HepG2 (cell line): ENCODE results near the gene SPAG7. TPM values are rescaled to one million over a fixed set of nuclear protein-coding genes. Genes with fewer than 3 reads are reported as not detected.

Source experiments
- CREM ChIP-seq, 2 experiments: sonication (generic) in 1 of 2; formaldehyde crosslinking in 1 of 2; IDR thresholded peaks; 2 replicates each; pipeline versions ENCODE4 v1.4.0 to v1.6.1; 2016 to 2020; ENCODE audit warnings: antibody characterized with exemption in 1 of 2, mild to moderate bottlenecking in 1 of 2, missing genetic modification reagents in 1 of 2
- DR1 ChIP-seq: sonication (generic); formaldehyde crosslinking; IDR thresholded peaks from 2 replicates; pipeline ENCODE4 v1.8.0; 2021; ENCODE audit warnings: mild to moderate bottlenecking, missing genetic modification reagents, inconsistent platforms
- HMG20A ChIP-seq: IDR thresholded peaks from 2 replicates; pipeline ENCODE4 v1.6.1; 2016; ENCODE audit warnings: borderline replicate concordance
- HNRNPLL ChIP-seq: fragments of 200-400 bp; formaldehyde crosslinking; IDR thresholded peaks from 2 replicates; pipeline ENCODE4 v1.6.1; 2017; ENCODE audit warnings: mild to moderate bottlenecking, low read depth, low read length; ENCODE audit not compliant: poor library complexity, severe bottlenecking
- MAFK ChIP-seq, 2 experiments: IDR thresholded peaks in 1 of 2; conservative IDR thresholded peaks in 1 of 2; 2 replicates each; pipeline ENCODE4 v1.6.1; 2011; ENCODE audit warnings: improper control_type of control experiment in 2 of 2, low read length in 2 of 2
- MTA3 ChIP-seq: sonication (generic); formaldehyde crosslinking; IDR thresholded peaks from 2 replicates; pipeline ENCODE4 v1.4.0; 2020; ENCODE audit warnings: missing genetic modification reagents
- NCOA1 ChIP-seq: sonication (generic); formaldehyde crosslinking; IDR thresholded peaks from 2 replicates; pipeline ENCODE4 v1.9.0; 2021; ENCODE audit warnings: missing genetic modification reagents
- REST ChIP-seq, 2 experiments: IDR thresholded peaks; 2 replicates each; pipeline ENCODE4 v1.6.1; 2011 to 2012; ENCODE audit warnings: low read length in 2 of 2, borderline replicate concordance in 1 of 2, low read depth in 1 of 2, mild to moderate bottlenecking in 1 of 2, moderate library complexity in 1 of 2
- SIX4 ChIP-seq: sonication (generic); formaldehyde crosslinking; IDR thresholded peaks from 2 replicates; pipeline ENCODE4 v1.4.0; 2020; ENCODE audit warnings: missing genetic modification reagents
- SP4 ChIP-seq: sonication (generic); formaldehyde crosslinking; IDR thresholded peaks from 2 replicates; pipeline ENCODE4 v1.8.1; 2023; ENCODE audit warnings: mild to moderate bottlenecking, missing genetic modification reagents
- THRA ChIP-seq: sonication (generic); formaldehyde crosslinking; IDR thresholded peaks from 2 replicates; pipeline ENCODE4 v1.4.0; 2020; ENCODE audit warnings: missing genetic modification reagents, borderline replicate concordance
- THYN1 ChIP-seq: sonication (generic); formaldehyde crosslinking; IDR thresholded peaks from 2 replicates; pipeline ENCODE4 v1.8.1; 2023; ENCODE audit warnings: low read depth, mild to moderate bottlenecking, moderate library complexity, missing genetic modification reagents, borderline replicate concordance
- TRIM24 ChIP-seq: sonication (generic); formaldehyde crosslinking; IDR thresholded peaks from 2 replicates; pipeline ENCODE4 v1.8.0; 2022; ENCODE audit warnings: mild to moderate bottlenecking, missing genetic modification reagents
- ZEB1 ChIP-seq: IDR thresholded peaks from 2 replicates; pipeline ENCODE4 v1.6.1; 2012; ENCODE audit warnings: mild to moderate bottlenecking, low read depth, inconsistent platforms; ENCODE audit not compliant: insufficient replicate concordance
- ZFP1 ChIP-seq: IDR thresholded peaks from 2 replicates; pipeline ENCODE4 v1.6.1; 2016
- ZNF230 ChIP-seq: sonication (generic); formaldehyde crosslinking; IDR thresholded peaks from 2 replicates; pipeline ENCODE4 v1.4.0; 2020; ENCODE audit warnings: mild to moderate bottlenecking, missing genetic modification reagents
- ZNF282 ChIP-seq: fragments of 450-650 bp; IDR thresholded peaks from 2 replicates; pipeline ENCODE4 v1.6.1; 2018; ENCODE audit not compliant: partially characterized antibody
- ZNF33B ChIP-seq: sonication (generic); formaldehyde crosslinking; IDR thresholded peaks from 2 replicates; pipeline ENCODE4 v1.5.1; 2020; ENCODE audit warnings: mild to moderate bottlenecking, missing genetic modification reagents
- ZNF569 ChIP-seq: sonication (generic); formaldehyde crosslinking; IDR thresholded peaks from 2 replicates; pipeline ENCODE4 v1.5.0; 2020; ENCODE audit warnings: mild to moderate bottlenecking, missing genetic modification reagents, moderate library complexity, borderline replicate concordance
- ZNF605 ChIP-seq: sonication (generic); formaldehyde crosslinking; IDR thresholded peaks from 2 replicates; pipeline ENCODE4 v1.8.0; 2022; ENCODE audit warnings: mild to moderate bottlenecking, missing genetic modification reagents
- ZNF672 ChIP-seq: sonication (generic); formaldehyde crosslinking; IDR thresholded peaks from 2 replicates; pipeline ENCODE4 v1.8.1; 2022; ENCODE audit warnings: missing genetic modification reagents
- ZNF839 ChIP-seq: sonication (generic); formaldehyde crosslinking; IDR thresholded peaks from 2 replicates; pipeline ENCODE4 v1.4.0; 2020; ENCODE audit warnings: missing genetic modification reagents, mild to moderate bottlenecking, borderline replicate concordance
- ZSCAN29 ChIP-seq: sonication (generic); formaldehyde crosslinking; conservative IDR thresholded peaks from 2 replicates; pipeline ENCODE4 v1.4.0; 2020; ENCODE audit warnings: mild to moderate bottlenecking, missing genetic modification reagents
- ZZZ3 ChIP-seq: sonication (generic); formaldehyde crosslinking; IDR thresholded peaks from 2 replicates; pipeline ENCODE4 v1.4.0; 2020; ENCODE audit warnings: missing genetic modification reagents, mild to moderate bottlenecking, borderline replicate concordance
- polyA plus RNA-seq, 8 experiments: library from polyadenylated mRNA; depleted of rRNA in 3 of 8; stranded (reverse) in 7 of 8; unstranded in 1 of 8; fragments of >200 nt; fragmentation: Illumina TruSeq in 4 of 8; extraction: Trizol in 4 of 8; gene quantifications; 2 replicates each; pipeline versions ENCODE4 v1.2.1 to v1.2.3, GENCODE V29; 2011 to 2016; ENCODE audit warnings: low read depth in 4 of 8, missing spikeins in 1 of 8, mixed read lengths in 1 of 8; ENCODE audit not compliant: insufficient read depth in 1 of 8
- total RNA-seq, 5 experiments: library from RNA; depleted of rRNA; stranded (reverse); fragments of >200 nt; fragmentation: Illumina TruSeq; extraction: Trizol; gene quantifications; 2 replicates each; pipeline ENCODE4 v1.2.3, GENCODE V29; 2016; ENCODE audit warnings: low read depth in 1 of 5

SPAG7 gene
- total and polyA plus RNA-seq, 2 of the 13 experiments (the other 11 are each of a cell fraction or from before 2014, with no cell fraction given) = 51.0 to 59.0 TPM

GRCh38 chr17:4949321-4950074 lies 18.1 kb downstream of the SPAG7 start (continued):
- no peak for TF ChIP-seq DR1 (CRISPR knock-in tag)
- peak; percentile 38; the same call in 1 of the 2 replicates for TF ChIP-seq SP4 (CRISPR knock-in tag)
- no peak for TF ChIP-seq ZNF569
- no peak for TF ChIP-seq CREM (IDR thresholded peaks at IDR 0.05)
- no peak for TF ChIP-seq CREM (CRISPR knock-in tag; IDR thresholded peaks at IDR 0.05)
- peak; percentile 57 for TF ChIP-seq THRA (CRISPR knock-in tag)
- TF ChIP-seq ZNF605 = no peak
- no peak for TF ChIP-seq ZSCAN29 (CRISPR knock-in tag)
- no peak for TF ChIP-seq NCOA1
- no peak for TF ChIP-seq ZZZ3 (CRISPR knock-in tag)
- no peak for TF ChIP-seq ZNF672
- no peak for TF ChIP-seq TRIM24 (CRISPR knock-in tag)
- TF ChIP-seq MTA3 (CRISPR knock-in tag) = no peak
- TF ChIP-seq ZNF230 = peak; percentile 85
- TF ChIP-seq ZFP1 (CRISPR knock-in tag) = no peak
- TF ChIP-seq THYN1 (CRISPR knock-in tag) = no peak
- TF ChIP-seq MAFK (conservative IDR thresholded peaks at IDR 0.05 in 1 of 2, IDR thresholded peaks at IDR 0.05 in 1 of 2; ENCODE audit: low read length in 2 of 2) = no peak
- TF ChIP-seq ZNF33B (CRISPR knock-in tag) = 0 out of 2 replicates have a peak, but pooled peaks have one; percentile 70
- TF ChIP-seq HMG20A (CRISPR knock-in tag) = no peak
- no peak for TF ChIP-seq ZNF282
- TF ChIP-seq HNRNPLL = no peak
- TF ChIP-seq ZNF839 (CRISPR knock-in tag) = no peak
- no peak for TF ChIP-seq SIX4 (CRISPR knock-in tag)
- peak in 1 of 2 experiments; percentile 59; a peak in 1 of 4 replicates for TF ChIP-seq REST (IDR thresholded peaks at IDR 0.05; ENCODE audit: borderline replicate concordance in 1 of 2, low read depth in 1 of 2, low read length in 2 of 2)
- no peak for TF ChIP-seq ZEB1
